ENCODE data around the gene SLC48A1. TPM values are rescaled to one million over a fixed set of nuclear protein-coding genes. Genes with fewer than 3 reads are reported as not detected.
A peak's percentile ranks its signal among the peaks of the same experiment; 100 is the strongest.
"Not testable (repeated sequence)": the region's sequence is repeated elsewhere in the genome, so short reads cannot be mapped to it uniquely, and the experiment has no call there.

Gene SLC48A1
- total and polyA plus RNA-seq, 2 experiments from 2014 or later = 26.2 to 29.2 TPM

GRCh38 chr12:47811581-47812484, 38.8 kb downstream of the SLC48A1 start:
- Histone ChIP-seq H3K4me1 (ENCODE audit: low read depth) (peaks cover 76% of the 10 kb centered on the region), H3K36me3 (no peaks in the 10 kb centered on the region), H3K4me3 (peak overlapping the region; percentile 5), H3K27me3 (no peaks in the 10 kb centered on the region), H3K27ac (peak overlapping the region; percentile 92), H3K9me3 (ENCODE audit: low read depth) (no peaks in the 10 kb centered on the region)
- DNase-seq (ENCODE audit: low read depth in 1 of 2, low spot score in 1 of 2) = peak in 1 of 2 donors; percentile 86
- TF ChIP-seq CTCF (IDR thresholded peaks at IDR 0.05; ENCODE audit: low read depth, low read length) = no peak

GRCh38 chr12:47812797-47813510, 39.9 kb downstream of the SLC48A1 start:
- no peaks in the 10 kb centered on the region for H3K9me3 ChIP-seq (ENCODE audit: low read depth)
- TF ChIP-seq CTCF (IDR thresholded peaks at IDR 0.05; ENCODE audit: low read depth, low read length) = no peak
- peak overlapping the region; percentile 92 for H3K27ac ChIP-seq
- peak overlapping the region; percentile 15 for H3K4me3 ChIP-seq
- no peaks in the 10 kb centered on the region for H3K36me3 ChIP-seq
- peaks cover 74% of the 10 kb centered on the region for H3K4me1 ChIP-seq (ENCODE audit: low read depth)
- H3K27me3 ChIP-seq = no peaks in the 10 kb centered on the region
- peak; percentile 91 to 94 for DNase-seq (ENCODE audit: low read depth in 1 of 2, low spot score in 1 of 2)

GRCh38 chr12:47813511-47814196, 40.6 kb downstream of the SLC48A1 start:
- Histone ChIP-seq H3K27me3 (no peaks in the 10 kb centered on the region), H3K4me3 (peak overlapping the region; percentile 15), H3K4me1 (ENCODE audit: low read depth) (peaks cover 72% of the 10 kb centered on the region), H3K36me3 (no peaks in the 10 kb centered on the region), H3K9me3 (ENCODE audit: low read depth) (no peaks in the 10 kb centered on the region), H3K27ac (peak overlapping the region; percentile 92)
- peak; percentile 4 for TF ChIP-seq CTCF (IDR thresholded peaks at IDR 0.05; ENCODE audit: low read depth, low read length)
- DNase-seq (ENCODE audit: low read depth in 1 of 2, low spot score in 1 of 2) = peak in 1 of 2 donors; percentile 33

- no peak for TF ChIP-seq CTCF (IDR thresholded peaks at IDR 0.05; ENCODE audit: low read depth, low read length)
- Histone ChIP-seq H3K27ac (peak overlapping the region; percentile 92), H3K4me1 (ENCODE audit: low read depth) (peaks cover 68% of the 10 kb centered on the region)
These were observed 41.6 kb downstream of the SLC48A1 start for GRCh38 chr12:47814539-47815170.

GRCh38 chr12:47815447-47815846, 42.4 kb downstream of the SLC48A1 start:
- H3K27ac ChIP-seq = peak overlapping the region; percentile 92
- H3K4me3 ChIP-seq; H3K36me3 ChIP-seq; DNase-seq (ENCODE audit: low read depth in 1 of 2, low spot score in 1 of 2); H3K27me3 ChIP-seq; H3K9me3 ChIP-seq (ENCODE audit: low read depth): not testable (repeated sequence)
- peaks cover 63% of the 10 kb centered on the region for H3K4me1 ChIP-seq (ENCODE audit: low read depth)

More at GRCh38 chr12:47814539-47815170, 41.6 kb downstream of the SLC48A1 start:
- DNase-seq (ENCODE audit: low read depth in 1 of 2, low spot score in 1 of 2) = no peak
- no peaks in the 10 kb centered on the region for H3K9me3 ChIP-seq (ENCODE audit: low read depth)
- no peak overlapping the region for H3K4me3 ChIP-seq
- no peaks in the 10 kb centered on the region for H3K36me3 ChIP-seq
- no peaks in the 10 kb centered on the region for H3K27me3 ChIP-seq
